Osteoblast (primary cell): ENCODE results near the gene DXO. TPM values are rescaled to one million over a fixed set of nuclear protein-coding genes. Genes with fewer than 3 reads are reported as not detected.
A peak's percentile ranks its signal among the peaks of the same experiment; 100 is the strongest.
"Not testable (repeated sequence)": the region's sequence is repeated elsewhere in the genome, so short reads cannot be mapped to it uniquely, and the experiment has no call there.

Experiments
- DNase-seq: peaks from one replicate; pipeline ENCODE4 v3.0.0; 2011; ENCODE audit warnings: low spot score, mixed read lengths; ENCODE audit not compliant: insufficient read length; ENCODE audit errors: missing footprints
- H2AFZ ChIP-seq: 2 replicates; pipeline ENCODE4 v1.6.0; 2011; ENCODE audit warnings: mild to moderate bottlenecking, low read length
- H3K27ac ChIP-seq: 2 replicates; pipeline ENCODE4 v1.5.1; 2011; ENCODE audit warnings: mild to moderate bottlenecking, low read depth, low read length, moderate library complexity
- H3K27me3 ChIP-seq: 2 replicates; pipeline ENCODE4 v1.6.0; 2012; ENCODE audit warnings: mild to moderate bottlenecking, control low read depth, inconsistent platforms, low read length, moderate library complexity; ENCODE audit not compliant: insufficient read depth
- H3K36me3 ChIP-seq: 2 replicates; pipeline ENCODE4 v1.5.1; 2011; ENCODE audit warnings: mild to moderate bottlenecking, low read length, control low read depth, moderate library complexity; ENCODE audit not compliant: insufficient read depth
- H3K4me1 ChIP-seq: 2 replicates; pipeline ENCODE4 v1.5.1; 2011; ENCODE audit warnings: mild to moderate bottlenecking, low read length, control low read depth, moderate library complexity; ENCODE audit not compliant: insufficient read depth
- H3K4me2 ChIP-seq: 2 replicates; pipeline ENCODE4 v1.6.0; 2011; ENCODE audit warnings: mild to moderate bottlenecking, low read length; ENCODE audit not compliant: insufficient read depth
- H3K4me3 ChIP-seq: fragments of 200-600 bp; sonication (generic); 3 replicates; pipeline ENCODE4 v1.5.1; 2012; ENCODE audit warnings: mild to moderate bottlenecking, low read length, inconsistent platforms; ENCODE audit not compliant: insufficient read depth
- H3K79me2 ChIP-seq: 2 replicates; pipeline ENCODE4 v1.6.0; 2012; ENCODE audit warnings: mild to moderate bottlenecking, low read length, control low read depth, inconsistent platforms; ENCODE audit not compliant: insufficient read depth
- H3K9me3 ChIP-seq: 2 replicates; pipeline ENCODE4 v1.5.1; 2011; ENCODE audit warnings: low read depth, low read length, control low read depth
- H4K20me1 ChIP-seq: 2 replicates; pipeline ENCODE4 v1.6.0; 2012; ENCODE audit warnings: mild to moderate bottlenecking, low read length, control low read depth; ENCODE audit not compliant: insufficient read depth
- CTCF ChIP-seq: IDR thresholded peaks from 2 replicates; pipeline ENCODE4 v1.5.1; 2011; ENCODE audit warnings: mild to moderate bottlenecking, low read depth, low read length, moderate library complexity; ENCODE audit errors: extremely low read depth
- total RNA-seq: library from RNA; depleted of rRNA; stranded (reverse); fragments of >200 nt; gene quantifications from 2 replicates; pipeline ENCODE4 v1.2.3, GENCODE V29; 2012

DXO gene
- total RNA-seq, 1 donor: 18.1 TPM

- H4K20me1 ChIP-seq: peaks cover 2% of the 10 kb centered on the region
- TF ChIP-seq CTCF: no peak
- no peak overlapping the region for H3K27ac ChIP-seq
- H2AFZ ChIP-seq: no peak overlapping the region
- H3K79me2 ChIP-seq: peaks cover 13% of the 10 kb centered on the region
- no peak overlapping the region for H3K4me2 ChIP-seq
- peak; percentile 34 for DNase-seq
- H3K4me3 ChIP-seq: no peak overlapping the region
- no peaks in the 10 kb centered on the region for H3K27me3 ChIP-seq
- H3K36me3 ChIP-seq: peaks cover 8% of the 10 kb centered on the region
- H3K9me3 ChIP-seq: no peaks in the 10 kb centered on the region
- H3K4me1 ChIP-seq: no peaks in the 10 kb centered on the region
These were observed 6.9 kb upstream of the DXO start for GRCh38 chr6:31978831-31979230.

- H4K20me1 ChIP-seq: peaks cover 2% of the 10 kb centered on the region
- peaks cover 22% of the 10 kb centered on the region for H3K79me2 ChIP-seq
- H3K4me3 ChIP-seq: no peak overlapping the region
- no peak overlapping the region for H2AFZ ChIP-seq
- peaks cover 8% of the 10 kb centered on the region for H3K36me3 ChIP-seq
- H3K4me2 ChIP-seq: no peak overlapping the region
- peaks cover 8% of the 10 kb centered on the region for H3K4me1 ChIP-seq
- no peak for DNase-seq
- TF ChIP-seq CTCF: no peak
- H3K9me3 ChIP-seq: no peaks in the 10 kb centered on the region
- no peak overlapping the region for H3K27ac ChIP-seq
- H3K27me3 ChIP-seq: no peaks in the 10 kb centered on the region
These were observed 6.0 kb upstream of the DXO start for GRCh38 chr6:31977816-31978431.

GRCh38 chr6:31976065-31976464 is 4.1 kb upstream of the DXO start:
- H2AFZ ChIP-seq, H4K20me1 ChIP-seq, DNase-seq, H3K4me3 ChIP-seq, H3K36me3 ChIP-seq, H3K9me3 ChIP-seq, H3K4me2 ChIP-seq, H3K27me3 ChIP-seq, H3K27ac ChIP-seq: not testable (repeated sequence)
- Histone ChIP-seq H3K4me1 (peaks cover 15% of the 10 kb centered on the region), H3K79me2 (peaks cover 34% of the 10 kb centered on the region)

- Histone ChIP-seq H3K4me1 (peaks cover 32% of the 10 kb centered on the region), H3K36me3 (peaks cover 24% of the 10 kb centered on the region), H3K79me2 (peaks cover 53% of the 10 kb centered on the region), H3K4me2 (peak overlapping the region; percentile 93), H3K27me3 (no peaks in the 10 kb centered on the region), H4K20me1 (peaks cover 4% of the 10 kb centered on the region), H3K27ac (peak overlapping the region; percentile 99), H3K9me3 (no peaks in the 10 kb centered on the region), H2AFZ (peak overlapping the region; percentile 88), H3K4me3 (peak overlapping the region; percentile 91)
- peak; percentile 90 for DNase-seq
- TF ChIP-seq CTCF: no peak
These were observed 892 bp upstream of the DXO start for GRCh38 chr6:31972709-31973350.
